ENCODE results near the gene RBM23. TPM values are rescaled to one million over a fixed set of nuclear protein-coding genes. Genes with fewer than 3 reads are reported as not detected.
"Not testable (repeated sequence)": the region's sequence is repeated elsewhere in the genome, so short reads cannot be mapped to it uniquely, and the experiment has no call there.

RBM23 gene
- total RNA-seq, 2 experiments from 2014 or later, result 46.9 to 55.2 TPM

DNA sequence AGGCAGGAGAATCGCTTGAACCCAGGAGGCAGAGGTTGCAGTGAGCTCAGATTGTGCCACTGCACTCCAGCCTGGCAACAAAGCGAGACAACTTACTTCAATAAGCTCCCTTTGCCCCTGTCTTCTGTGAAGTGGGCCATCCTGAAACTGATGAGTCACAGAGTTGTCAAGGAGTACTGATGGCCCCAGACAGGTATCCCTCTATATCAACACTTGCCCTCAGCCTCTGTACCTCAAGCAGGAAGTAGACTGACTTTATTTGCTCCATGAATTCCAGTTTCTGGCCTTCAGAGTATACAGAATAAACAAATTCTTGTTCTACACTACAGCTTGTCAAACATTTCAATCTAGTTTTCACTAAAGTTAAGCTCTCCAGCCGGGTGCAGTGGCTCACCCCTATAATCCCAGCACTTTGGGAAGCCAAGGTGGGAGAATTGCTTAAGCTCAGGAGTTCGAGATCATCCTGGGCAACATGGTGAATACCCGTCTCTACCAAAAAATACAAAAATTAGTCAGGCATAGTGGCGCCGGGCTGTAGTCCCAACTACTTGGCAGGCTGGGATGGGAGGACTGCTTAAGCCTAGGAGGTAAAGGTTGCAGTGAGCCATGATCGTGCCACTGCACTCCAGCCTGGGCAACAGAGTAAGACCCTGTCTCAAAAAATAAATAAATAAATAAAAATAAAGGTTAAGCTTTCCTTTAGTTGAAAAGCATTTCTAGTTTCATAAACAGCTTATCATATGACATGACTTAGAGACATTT, 63.8 kb downstream of the RBM23 start:
- POLR2A ChIA-PET, result interaction anchor here (0.7 to 1.5 kb wide), 5 partner anchors 16 to 266 kb away, joined by 3 to 10 read pairs (median 5); partner anchors contain the start of genes DAD1, LRP10, MRPL52 and OXA1L

DNA sequence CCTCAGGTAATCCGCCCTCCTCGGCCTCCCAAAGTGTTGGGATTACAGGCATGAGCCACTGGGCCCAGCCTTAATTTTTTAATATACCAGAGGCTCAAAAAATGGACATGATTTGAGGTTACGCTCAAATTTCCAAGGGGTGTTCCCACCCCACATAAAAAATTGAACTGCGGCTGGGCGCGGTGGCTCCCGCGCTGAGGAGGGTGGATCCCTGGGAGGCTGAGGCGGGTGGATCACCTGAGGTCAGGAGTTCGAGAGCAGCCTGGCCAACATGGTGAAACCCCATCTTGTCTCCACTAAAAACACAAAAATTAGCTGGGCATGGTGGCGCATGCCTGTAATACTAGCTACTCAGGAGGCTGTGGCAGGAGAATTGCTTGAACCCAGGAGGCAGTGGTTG, 64.7 kb downstream of the RBM23 start:
- CTCF ChIA-PET, result interaction anchor here (0.7 to 20.8 kb wide), 31 partner anchors 8 to 297 kb away, joined by 3 to 469 read pairs (median 5); partner anchors contain the start of genes DAD1, LRP10, MMP14 and MRPL52
- not testable (repeated sequence) for DNase-seq; H3K27ac Mint-ChIP-seq; H3K4me3 Mint-ChIP-seq; ATAC-seq; H3K36me3 Mint-ChIP-seq (ENCODE audit: low read depth); H3K9me3 Mint-ChIP-seq
- H3K4me1 Mint-ChIP-seq (ENCODE audit: low read depth), result peaks cover 21% of the 10 kb centered on the region
- POLR2A ChIA-PET, result interaction anchor here (0.9 to 1.5 kb wide), 4 partner anchors 17 to 265 kb away, joined by 3 to 10 read pairs (median 6); partner anchors contain the start of genes DAD1, LRP10, MRPL52 and OXA1L
- peaks cover 13% of the 10 kb centered on the region for H3K27me3 Mint-ChIP-seq
- intact Hi-C loops (cut with micrococcal nuclease), result loop anchor here (5.0 kb wide), 1 partner anchor 282 kb away; no protein-coding TSS in a partner anchor

More for the DNA sequence above, 63.8 kb downstream of the RBM23 start:
- Mint-ChIP-seq H3K27me3 (peaks cover 13% of the 10 kb centered on the region), H3K4me1 (ENCODE audit: low read depth) (peaks cover 21% of the 10 kb centered on the region), H3K27ac (no peak overlapping the region), H3K36me3 (ENCODE audit: low read depth) (no peaks in the 10 kb centered on the region), H3K4me3 (no peak overlapping the region), H3K9me3 (no peaks in the 10 kb centered on the region)
- CTCF ChIA-PET, result interaction anchor here (0.7 to 20.8 kb wide), 21 partner anchors 8 to 299 kb away, joined by 3 to 469 read pairs (median 5); partner anchors contain the start of genes DAD1, LRP10, MMP14 and MRPL52
- TF ChIP-seq, protein P1, sequence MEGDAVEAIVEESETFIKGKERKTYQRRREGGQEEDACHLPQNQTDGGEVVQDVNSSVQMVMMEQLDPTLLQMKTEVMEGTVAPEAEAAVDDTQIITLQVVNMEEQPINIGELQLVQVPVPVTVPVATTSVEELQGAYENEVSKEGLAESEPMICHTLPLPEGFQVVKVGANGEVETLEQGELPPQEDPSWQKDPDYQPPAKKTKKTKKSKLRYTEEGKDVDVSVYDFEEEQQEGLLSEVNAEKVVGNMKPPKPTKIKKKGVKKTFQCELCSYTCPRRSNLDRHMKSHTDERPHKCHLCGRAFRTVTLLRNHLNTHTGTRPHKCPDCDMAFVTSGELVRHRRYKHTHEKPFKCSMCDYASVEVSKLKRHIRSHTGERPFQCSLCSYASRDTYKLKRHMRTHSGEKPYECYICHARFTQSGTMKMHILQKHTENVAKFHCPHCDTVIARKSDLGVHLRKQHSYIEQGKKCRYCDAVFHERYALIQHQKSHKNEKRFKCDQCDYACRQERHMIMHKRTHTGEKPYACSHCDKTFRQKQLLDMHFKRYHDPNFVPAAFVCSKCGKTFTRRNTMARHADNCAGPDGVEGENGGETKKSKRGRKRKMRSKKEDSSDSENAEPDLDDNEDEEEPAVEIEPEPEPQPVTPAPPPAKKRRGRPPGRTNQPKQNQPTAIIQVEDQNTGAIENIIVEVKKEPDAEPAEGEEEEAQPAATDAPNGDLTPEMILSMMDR (IDR thresholded peaks at IDR 0.05), result no peak
- intact Hi-C loops (cut with micrococcal nuclease), result loop anchor here (5.0 kb wide), 1 partner anchor 283 kb away; no protein-coding TSS in a partner anchor
- ATAC-seq (peak; percentile 56), DNase-seq (peak; percentile 49)

DNA sequence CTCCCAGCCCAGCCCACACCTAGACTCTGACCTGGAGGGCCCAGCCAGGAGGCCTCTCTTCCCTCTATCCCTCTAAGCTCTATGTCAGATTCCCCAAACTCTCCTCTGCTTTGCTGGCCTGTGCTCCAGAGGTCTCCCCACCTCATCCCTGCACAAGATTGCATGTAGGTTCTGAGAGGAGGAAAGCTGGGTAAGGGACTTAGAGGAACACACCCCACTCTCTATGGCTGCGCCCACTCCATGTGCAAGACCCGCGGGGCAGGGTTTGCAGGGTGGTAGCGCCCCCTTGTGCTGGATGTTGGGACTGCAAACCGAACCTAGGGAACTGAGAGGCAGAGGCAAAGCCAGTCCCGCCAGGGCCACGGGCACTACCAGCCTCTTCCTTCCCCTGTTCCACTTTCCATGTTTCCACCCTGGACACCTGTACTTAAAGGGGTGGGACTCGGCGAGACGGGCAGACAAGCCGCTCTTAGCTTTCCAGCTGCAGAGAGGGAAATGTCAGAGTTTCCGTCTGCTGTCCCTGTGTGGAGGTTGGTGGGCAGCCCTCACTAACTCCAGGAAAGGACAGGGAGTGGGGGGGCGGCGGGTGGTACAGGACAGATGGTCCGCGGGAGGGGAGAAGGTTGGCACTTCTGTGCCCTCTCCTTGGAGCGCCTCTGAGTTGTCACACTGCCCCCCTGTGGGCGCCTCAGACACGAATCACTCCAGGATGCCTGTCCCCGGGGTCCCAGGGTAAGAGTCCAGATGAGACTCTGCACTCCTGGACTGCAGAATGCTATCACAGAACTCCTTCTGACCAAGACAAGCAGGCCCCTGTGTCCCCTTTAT, 65.8 kb downstream of the RBM23 start:
- intact Hi-C loops (cut with micrococcal nuclease), result loop anchor here (1.0 to 5.0 kb wide), 2 partner anchors 30 to 281 kb away; no protein-coding TSS in a partner anchor
- Mint-ChIP-seq H3K27me3 (peaks cover 13% of the 10 kb centered on the region), H3K27ac (peak overlapping the region; percentile 79), H3K4me1 (ENCODE audit: low read depth) (peaks cover 15% of the 10 kb centered on the region), H3K4me3 (peak overlapping the region; percentile 71), H3K9me3 (no peaks in the 10 kb centered on the region), H3K36me3 (ENCODE audit: low read depth) (no peaks in the 10 kb centered on the region)
- TF ChIP-seq, protein P1 (IDR thresholded peaks at IDR 0.05), result peak; percentile 92
- ATAC-seq (peak; percentile 82), DNase-seq (peak; percentile 96)
- POLR2A ChIA-PET, result interaction anchor here (0.7 to 1.4 kb wide), 5 partner anchors 10 to 283 kb away, joined by 3 to 7 read pairs (median 4); partner anchors contain the start of gene OXA1L
- CTCF ChIA-PET, result interaction anchor here (0.5 to 20.8 kb wide), 43 partner anchors 8 to 934 kb away, joined by 3 to 469 read pairs (median 4); partner anchors contain the start of genes ABHD4, HAUS4, LRP10 and MMP14

DNA sequence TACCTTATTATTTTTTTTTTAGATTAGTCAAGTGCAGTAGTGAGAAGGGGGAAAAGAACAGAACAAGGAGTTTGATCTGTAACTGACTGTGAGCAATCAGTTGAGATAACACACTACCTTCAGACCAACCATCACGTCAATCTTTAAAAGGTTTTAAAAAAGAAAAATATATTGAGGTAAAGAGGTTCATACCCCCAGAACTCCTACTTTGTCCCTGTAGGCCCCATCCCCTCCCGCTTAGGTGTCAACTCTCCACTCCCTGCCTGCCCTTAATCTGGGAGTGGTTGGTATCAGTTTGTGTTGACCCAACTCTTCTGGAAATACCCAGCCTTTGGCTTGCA, 66.4 kb downstream of the RBM23 start:
- no peaks in the 10 kb centered on the region for H3K9me3 Mint-ChIP-seq
- ChIA-PET POLR2A (interaction anchor here (0.7 to 1.4 kb wide), 6 partner anchors 9 to 283 kb away, joined by 3 to 7 read pairs (median 4); partner anchors contain the start of gene OXA1L), CTCF (interaction anchor here (0.5 to 20.8 kb wide), 36 partner anchors 9 to 934 kb away, joined by 3 to 469 read pairs (median 5); partner anchors contain the start of genes ABHD4, HAUS4, LRP10 and MMP14)
- H3K27me3 Mint-ChIP-seq, result peaks cover 13% of the 10 kb centered on the region
- H3K4me1 Mint-ChIP-seq (ENCODE audit: low read depth), result peaks cover 13% of the 10 kb centered on the region
- ATAC-seq, result no peak
- TF ChIP-seq, protein P1 (IDR thresholded peaks at IDR 0.05), result no peak
- DNase-seq, result no peak
- H3K36me3 Mint-ChIP-seq (ENCODE audit: low read depth), result no peaks in the 10 kb centered on the region
- no peak overlapping the region for H3K4me3 Mint-ChIP-seq
- peak overlapping the region; percentile 79 for H3K27ac Mint-ChIP-seq
- intact Hi-C loops (cut with micrococcal nuclease), result loop anchor here (5.0 kb wide), 1 partner anchor 280 kb away; no protein-coding TSS in a partner anchor

DNA sequence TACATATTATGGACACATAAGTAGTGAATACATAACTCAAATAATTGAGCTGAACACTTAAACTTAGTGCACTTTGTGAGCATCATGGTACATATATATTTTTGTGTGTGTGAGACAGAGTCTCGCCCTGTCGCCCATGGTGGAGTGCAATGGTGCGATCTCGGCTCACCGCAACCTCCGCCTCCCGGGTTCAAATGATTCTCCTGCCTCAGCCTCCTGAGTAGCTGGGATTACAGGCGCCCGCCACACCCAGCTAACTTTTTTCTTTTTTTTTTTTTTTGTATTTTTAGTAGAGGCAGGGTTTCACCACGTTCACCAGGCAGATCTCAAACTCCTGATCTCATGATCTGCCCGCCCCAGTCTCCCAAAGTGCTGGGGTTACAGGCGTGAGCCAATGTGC, 66.8 kb downstream of the RBM23 start:
- not testable (repeated sequence) for H3K27ac Mint-ChIP-seq; H3K36me3 Mint-ChIP-seq (ENCODE audit: low read depth); ATAC-seq; DNase-seq; H3K27me3 Mint-ChIP-seq; H3K4me3 Mint-ChIP-seq; H3K9me3 Mint-ChIP-seq
- intact Hi-C loops (cut with micrococcal nuclease), result loop anchor here (5.0 kb wide), 1 partner anchor 280 kb away; no protein-coding TSS in a partner anchor
- ChIA-PET CTCF (interaction anchor here (0.5 to 20.8 kb wide), 31 partner anchors 9 to 300 kb away, joined by 3 to 469 read pairs (median 5); partner anchors contain the start of genes ABHD4, HAUS4, LRP10 and MMP14), POLR2A (interaction anchor here (0.7 to 1.4 kb wide), 5 partner anchors 9 to 282 kb away, joined by 3 to 7 read pairs (median 3); partner anchors contain the start of gene OXA1L)
- H3K4me1 Mint-ChIP-seq (ENCODE audit: low read depth), result peaks cover 13% of the 10 kb centered on the region
